Peyer's patch (tissue), 4 donors: ENCODE measurements around the gene TBX15.

Experiments used
- POLR2A ChIP-seq, 2 donors: fragments of 450-650 bp; IDR thresholded peaks; one replicate each; pipeline ENCODE4 v1.5.1; 2017; ENCODE audit warnings: antibody characterized with exemption in 2 of 2, mild to moderate bottlenecking in 2 of 2, moderate library complexity in 2 of 2
- TF ChIP-seq, protein P1 (sequence below), 6 experiments: fragments of 450-650 bp in 4 of 6; fragments of 200-600 bp in 2 of 6; sonication (generic) in 1 of 6; IDR thresholded peaks; one replicate each; pipeline ENCODE4 v1.5.1; 2017 to 2019; ENCODE audit warnings: antibody characterized with exemption in 6 of 6, mild to moderate bottlenecking in 3 of 6, moderate library complexity in 1 of 6

DNA sequence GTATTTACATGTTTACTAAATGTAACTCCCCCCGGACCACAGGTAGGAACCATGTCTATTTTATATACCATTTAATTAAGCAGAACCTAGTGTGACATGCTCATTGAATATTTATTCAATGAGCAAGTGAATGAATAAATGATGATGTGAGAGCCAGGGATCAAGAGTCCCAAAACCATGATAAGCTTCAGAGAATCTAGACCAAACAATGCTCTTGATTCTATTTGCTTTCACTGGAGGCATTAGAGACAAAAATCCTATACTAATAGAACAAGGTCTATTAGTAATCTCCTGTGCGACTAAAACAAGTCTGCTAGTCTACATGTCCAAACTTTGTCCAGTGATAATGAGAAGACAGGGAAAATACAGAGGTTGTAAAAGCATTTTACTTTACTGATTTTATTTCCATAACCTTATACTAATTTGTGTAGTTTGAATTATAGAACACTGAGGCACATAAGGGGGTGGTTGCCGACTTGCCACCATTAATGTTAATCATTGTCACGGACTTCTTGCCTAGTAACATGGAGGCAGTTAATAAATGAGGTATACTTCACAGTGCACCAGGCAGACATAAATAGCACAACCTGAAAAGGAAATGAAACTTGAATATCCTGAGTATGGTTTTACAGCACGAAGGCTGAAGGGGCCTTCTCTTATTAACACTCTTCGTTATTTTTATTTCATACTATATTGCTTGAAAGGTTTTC is 69.8 kb downstream of the TBX15 start:
- TF ChIP-seq POLR2A (IDR thresholded peaks at IDR 0.05): no peak
- TF ChIP-seq, protein P1, sequence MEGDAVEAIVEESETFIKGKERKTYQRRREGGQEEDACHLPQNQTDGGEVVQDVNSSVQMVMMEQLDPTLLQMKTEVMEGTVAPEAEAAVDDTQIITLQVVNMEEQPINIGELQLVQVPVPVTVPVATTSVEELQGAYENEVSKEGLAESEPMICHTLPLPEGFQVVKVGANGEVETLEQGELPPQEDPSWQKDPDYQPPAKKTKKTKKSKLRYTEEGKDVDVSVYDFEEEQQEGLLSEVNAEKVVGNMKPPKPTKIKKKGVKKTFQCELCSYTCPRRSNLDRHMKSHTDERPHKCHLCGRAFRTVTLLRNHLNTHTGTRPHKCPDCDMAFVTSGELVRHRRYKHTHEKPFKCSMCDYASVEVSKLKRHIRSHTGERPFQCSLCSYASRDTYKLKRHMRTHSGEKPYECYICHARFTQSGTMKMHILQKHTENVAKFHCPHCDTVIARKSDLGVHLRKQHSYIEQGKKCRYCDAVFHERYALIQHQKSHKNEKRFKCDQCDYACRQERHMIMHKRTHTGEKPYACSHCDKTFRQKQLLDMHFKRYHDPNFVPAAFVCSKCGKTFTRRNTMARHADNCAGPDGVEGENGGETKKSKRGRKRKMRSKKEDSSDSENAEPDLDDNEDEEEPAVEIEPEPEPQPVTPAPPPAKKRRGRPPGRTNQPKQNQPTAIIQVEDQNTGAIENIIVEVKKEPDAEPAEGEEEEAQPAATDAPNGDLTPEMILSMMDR (IDR thresholded peaks at IDR 0.05): no peak
